Measurements from ENCODE around the gene MYT1. TPM values are rescaled to one million over a fixed set of nuclear protein-coding genes. Genes with fewer than 3 reads are reported as not detected.

The MYT1 gene
- total and polyA plus RNA-seq, 9 of the 15 experiments (the other 6 are each of a cell fraction or from before 2014, with no cell fraction given), result 0.02 to 0.12 (median 0.06) TPM; not detected in 4

GRCh38 chr20:64224351-64225170 lies 60.3 kb downstream of the MYT1 start:
- H3K9me1 ChIP-seq (ENCODE audit: control insufficient read depth, insufficient read depth, low read length), result peaks cover 3% of the 10 kb centered on the region
- H2AFZ ChIP-seq (ENCODE audit: low read depth, low read length), result no peak overlapping the region
- intact Hi-C loops (cut with micrococcal nuclease) (no loop called here), in situ Hi-C loops (cut with MboI) (no loop called here)
- H3K36me3 ChIP-seq (ENCODE audit: control insufficient read depth, insufficient read depth, low read length), result no peaks in the 10 kb centered on the region
- WGBS (ENCODE audit: insufficient coverage, low coverage, missing lambda C conversion rate), result 21% methylated on average over 10 of the region's 10 CpGs
- CTCF ChIA-PET (ENCODE audit: low intra/inter-chr PET ratio), result no interaction called here
- ATAC-seq (no peak), FAIRE-seq (no peak), DNase-seq (ENCODE audit: extremely low read depth in 1 of 4, low spot score in 3 of 4) (no peak)
- peaks cover 6 to 29% of the 10 kb centered on the region in 2 experiments; a peak in 3 of 5 replicates for H3K27me3 ChIP-seq (ENCODE audit: control insufficient read depth in 2 of 2, insufficient read depth in 2 of 2, low read length in 2 of 2)
- no peaks in the 10 kb centered on the region for H3K9me3 ChIP-seq (replicated peaks; ENCODE audit: control insufficient read depth, insufficient read depth, low read depth, low read length)
- no peak overlapping the region for H3K4me2 ChIP-seq (ENCODE audit: insufficient read depth, low read length)
- peak overlapping the region in 1 of 2 experiments; percentile 17; a peak in 1 of 4 replicates for H3K9ac ChIP-seq (ENCODE audit: insufficient read depth in 1 of 2, low read depth in 2 of 2, low read length in 2 of 2)
- H3K4me3 ChIP-seq, result no peak overlapping the region
- peaks cover 44 to 68% of the 10 kb centered on the region in 2 experiments; a peak in 4 of 5 replicates for H3K4me1 ChIP-seq (replicated peaks in 1 of 2; ENCODE audit: control insufficient read depth in 2 of 2, insufficient read depth in 2 of 2, low read length in 2 of 2)
- no TSS peak for BruUV-seq (replicated peaks)
- no peaks in the 10 kb centered on the region for H3K79me2 ChIP-seq (ENCODE audit: control insufficient read depth, insufficient read depth, low read length)
- peaks cover 3% of the 10 kb centered on the region; the same call in 1 of the 2 replicates for H4K20me1 ChIP-seq (replicated peaks; ENCODE audit: control insufficient read depth, insufficient read depth, low read length)
- no peak overlapping the region for H3K27ac ChIP-seq (ENCODE audit: extremely low read depth, low read depth, low read length)
- POLR2A ChIA-PET, result interaction anchor here (0.9 kb wide), 1 partner anchor 10 kb away, joined by 3 read pairs; no protein-coding TSS in a partner anchor
- TF ChIP-seq E2F8 (IDR thresholded peaks at IDR 0.05; ENCODE audit: low read depth, partially characterized antibody), result no peak
- TF ChIP-seq NFIC (IDR thresholded peaks at IDR 0.05), result peak; percentile 30; the same call in 1 of the 2 replicates
- no peak for TF ChIP-seq ZNF717 (CRISPR knock-in tag; IDR thresholded peaks at IDR 0.05)
- no peak for TF ChIP-seq ZKSCAN3 (CRISPR knock-in tag; IDR thresholded peaks at IDR 0.05)
